HEK293T (cell line): ENCODE results near the gene EPC1.
"Not testable (repeated sequence)": the region's sequence is repeated elsewhere in the genome, so short reads cannot be mapped to it uniquely, and the experiment has no call there.

Experiments used
- CTCF ChIA-PET: fragments of 350-600 bp; formaldehyde crosslinking; extraction: SDS; loops from one replicate; lab custom pipeline; 2021; ENCODE audit warnings: antibody characterized with exemption, inconsistent platforms; lab: Yijun Ruan, JAX
- POLR2A ChIA-PET: fragments of 350-600 bp; formaldehyde crosslinking; extraction: SDS; loops from one replicate; lab custom pipeline; 2020; ENCODE audit warnings: antibody characterized with exemption, inconsistent platforms; lab: Yijun Ruan, JAX
- DNase-seq: peaks from one replicate; pipeline ENCODE4 v3.0.0; 2012; ENCODE audit warnings: mixed read lengths; ENCODE audit errors: extremely low spot score
- ARNT ChIP-seq: fragments of 450-650 bp; IDR thresholded peaks from 2 replicates; pipeline ENCODE4 v1.6.1; 2017; ENCODE audit warnings: mild to moderate bottlenecking
- BHLHE40 ChIP-seq: fragments of 450-650 bp; IDR thresholded peaks from 2 replicates; pipeline ENCODE4 v1.6.1; 2016; ENCODE audit warnings: mild to moderate bottlenecking, moderate library complexity, borderline replicate concordance
- CTBP1 ChIP-seq: fragments of 450-650 bp; IDR thresholded peaks from 2 replicates; pipeline ENCODE4 v1.6.1; 2016; ENCODE audit warnings: borderline replicate concordance
- ELF4 ChIP-seq: fragments of 450-650 bp; IDR thresholded peaks from 2 replicates; pipeline ENCODE4 v1.6.1; 2017; ENCODE audit warnings: antibody characterized with exemption
- FOXA1 ChIP-seq: fragments of 450-650 bp; IDR thresholded peaks from 2 replicates; pipeline ENCODE4 v1.6.1; 2016; ENCODE audit warnings: mild to moderate bottlenecking
- FOXK2 ChIP-seq: fragments of 450-650 bp; IDR thresholded peaks from 2 replicates; pipeline ENCODE4 v1.6.1; 2016; ENCODE audit warnings: mild to moderate bottlenecking
- FOXM1 ChIP-seq: fragments of 450-650 bp; IDR thresholded peaks from 2 replicates; pipeline ENCODE4 v1.6.1; 2017; ENCODE audit warnings: mild to moderate bottlenecking, borderline replicate concordance
- HDGF ChIP-seq: fragments of 450-650 bp; IDR thresholded peaks from 2 replicates; pipeline ENCODE4 v1.6.1; 2017; ENCODE audit warnings: antibody characterized with exemption, borderline replicate concordance
- L3MBTL2 ChIP-seq: fragments of 450-650 bp; conservative IDR thresholded peaks from 2 replicates; pipeline ENCODE4 v1.6.1; 2016; ENCODE audit warnings: mild to moderate bottlenecking
- LEF1 ChIP-seq: fragments of 450-650 bp; IDR thresholded peaks from 2 replicates; pipeline ENCODE4 v1.6.1; 2017; ENCODE audit warnings: mild to moderate bottlenecking, borderline replicate concordance
- NFRKB ChIP-seq: fragments of 450-650 bp; IDR thresholded peaks from 2 replicates; pipeline ENCODE4 v1.6.1; 2016; ENCODE audit warnings: mild to moderate bottlenecking, moderate library complexity
- PKNOX1 ChIP-seq: fragments of 450-650 bp; IDR thresholded peaks from 2 replicates; pipeline ENCODE4 v1.6.1; 2016
- SP1 ChIP-seq: fragments of 450-650 bp; IDR thresholded peaks from 2 replicates; pipeline ENCODE4 v1.6.1; 2017
- SUZ12 ChIP-seq: fragments of 450-650 bp; IDR thresholded peaks from 2 replicates; pipeline ENCODE4 v1.6.1; 2016; ENCODE audit warnings: mild to moderate bottlenecking
- TARDBP ChIP-seq: fragments of 450-650 bp; IDR thresholded peaks from 2 replicates; pipeline ENCODE4 v1.6.1; 2016
- ZNF384 ChIP-seq: fragments of 450-650 bp; IDR thresholded peaks from 2 replicates; pipeline ENCODE4 v1.6.1; 2016

EPC1 gene

GRCh38 chr10:32227802-32228201 is 119.2 kb downstream of the EPC1 start:
- ChIA-PET CTCF (no interaction called here), POLR2A (no interaction called here)
- no peak for TF ChIP-seq PKNOX1
- TF ChIP-seq ARNT: no peak
- no peak for TF ChIP-seq CTBP1
- TF ChIP-seq NFRKB: no peak

DNA sequence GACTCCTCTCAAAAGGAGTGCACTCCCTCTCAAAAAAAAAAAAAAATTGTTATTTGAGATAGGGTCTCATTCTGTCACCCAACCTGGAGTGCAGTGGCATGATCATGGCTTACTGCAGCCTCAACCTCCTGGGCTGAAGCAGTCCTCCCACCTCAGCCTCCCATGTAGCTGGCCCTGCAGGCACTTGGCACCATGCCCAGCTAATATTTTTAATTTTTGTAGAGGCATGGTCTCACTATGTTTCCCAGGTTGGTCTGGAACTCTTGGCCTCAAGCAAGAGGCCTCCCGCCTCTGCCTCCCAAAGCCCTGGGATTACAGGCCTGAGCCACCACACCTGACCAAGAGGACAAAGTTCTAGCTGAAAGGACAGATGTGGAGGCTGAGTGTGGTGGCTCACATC is 120.3 kb downstream of the EPC1 start:
- no peak for TF ChIP-seq SUZ12
- no peak for TF ChIP-seq L3MBTL2
- no peak for TF ChIP-seq TARDBP
- no peak for TF ChIP-seq BHLHE40
- no peak for TF ChIP-seq FOXA1
- no peak for TF ChIP-seq ZNF384
- TF ChIP-seq FOXK2: no peak
- no peak for TF ChIP-seq HDGF
- no peak for TF ChIP-seq LEF1
- CTCF ChIA-PET: interaction anchor here (0.5 kb wide), 1 partner anchor 38 kb away, joined by 4 read pairs; no protein-coding TSS in a partner anchor
- POLR2A ChIA-PET: no interaction called here
- no peak for DNase-seq

More at GRCh38 chr10:32227802-32228201, 119.2 kb downstream of the EPC1 start:
- DNase-seq: no peak

- TF ChIP-seq ELF4 (no peak), L3MBTL2 (no peak), LEF1 (no peak), BHLHE40 (no peak), ZNF384 (no peak), PKNOX1 (no peak), ARNT (no peak), SUZ12 (no peak), CTBP1 (no peak), FOXM1 (no peak), SP1 (no peak), FOXA1 (no peak), TARDBP (no peak), NFRKB (no peak), HDGF (no peak), FOXK2 (no peak)
- DNase-seq: no peak
- CTCF ChIA-PET: no interaction called here
- POLR2A ChIA-PET: no interaction called here
These were observed 121.0 kb downstream of the EPC1 start for GRCh38 chr10:32225976-32226375.

DNA sequence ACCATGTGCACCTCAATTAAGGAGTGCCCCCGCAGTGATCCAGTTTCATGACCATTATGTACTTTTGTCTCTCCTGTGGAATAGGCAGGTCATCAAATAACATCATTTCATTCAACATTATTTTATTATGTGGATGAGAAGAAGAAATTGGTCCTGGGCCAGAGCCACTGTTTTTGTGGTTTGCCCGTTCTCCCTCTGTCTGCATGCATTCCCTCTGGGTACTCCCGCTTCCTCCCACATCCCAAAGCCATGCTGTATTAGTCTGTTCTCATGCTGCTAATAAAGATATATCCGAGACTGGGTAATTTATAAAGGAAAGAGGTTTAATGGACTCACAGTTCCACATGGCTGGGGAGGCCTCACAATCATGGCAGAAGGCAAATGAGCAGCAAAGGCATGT is 124.6 kb downstream of the EPC1 start:
- CTCF ChIA-PET: not testable (repeated sequence)

DNA sequence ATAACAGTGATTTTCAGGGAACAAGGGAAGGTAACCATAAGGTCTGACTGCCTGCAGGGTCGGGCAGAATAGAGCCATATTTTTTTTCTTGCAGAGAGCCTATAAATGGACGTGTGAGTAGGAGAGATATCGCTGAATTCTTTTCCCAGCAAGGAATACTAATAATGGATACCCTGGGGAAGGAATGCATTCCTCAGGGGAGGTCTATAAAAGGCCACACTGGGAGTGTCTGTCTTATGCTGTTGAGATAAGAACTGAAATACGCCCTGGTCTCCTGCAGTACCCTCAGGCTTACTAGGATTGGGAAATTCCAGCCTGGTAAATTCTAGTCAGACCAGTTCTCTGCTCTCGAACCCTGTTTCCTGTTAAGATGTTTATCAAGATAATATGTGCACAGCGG is 127.8 kb downstream of the EPC1 start:
- POLR2A ChIA-PET, CTCF ChIA-PET, DNase-seq: not testable (repeated sequence)

More for the DNA sequence above, 124.6 kb downstream of the EPC1 start:
- DNase-seq, POLR2A ChIA-PET: not testable (repeated sequence)

DNA sequence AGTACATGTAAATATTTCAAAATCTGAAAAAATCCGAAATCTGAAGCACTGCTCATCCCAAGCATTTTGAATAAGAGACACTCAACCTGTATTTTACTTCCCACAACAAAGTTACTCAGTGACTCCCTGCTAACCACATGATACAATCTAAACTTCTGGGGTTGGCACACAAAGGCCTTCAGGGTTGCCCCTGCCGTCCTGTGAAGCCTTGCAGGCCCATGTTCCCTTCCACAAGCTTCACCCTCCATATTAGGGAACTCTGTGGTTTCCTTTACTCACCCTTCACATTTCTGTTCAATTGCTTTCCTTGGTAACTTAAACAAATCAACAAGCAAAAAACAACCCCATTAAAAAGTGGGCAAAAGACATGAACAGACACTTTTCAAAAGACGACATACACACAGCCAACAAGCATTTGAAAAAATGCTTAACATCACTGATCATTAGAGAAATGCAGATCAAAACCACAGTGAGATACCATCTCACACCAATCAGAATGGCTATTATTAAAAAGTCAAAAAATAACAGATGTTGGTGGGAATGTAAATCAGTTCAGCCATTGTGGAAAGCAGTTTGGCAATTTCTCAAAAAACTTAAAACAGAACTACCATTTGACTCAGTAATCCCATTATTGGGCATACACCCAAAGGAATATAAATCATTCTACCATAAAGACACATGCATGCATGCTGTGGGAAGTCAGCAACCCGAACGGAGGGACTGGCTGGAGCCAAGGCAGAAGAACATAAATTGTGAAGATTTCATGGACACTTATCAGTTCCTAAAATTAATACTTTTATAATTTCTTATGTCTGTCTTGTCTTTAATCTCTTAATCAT is 128.5 kb downstream of the EPC1 start:
- POLR2A ChIA-PET, CTCF ChIA-PET, DNase-seq: not testable (repeated sequence)
- TF ChIP-seq PKNOX1: peak; percentile 12; the same call in 1 of the 2 replicates
